ENCODE data around the gene TAF11L14.

The TAF11L14 gene

DNA sequence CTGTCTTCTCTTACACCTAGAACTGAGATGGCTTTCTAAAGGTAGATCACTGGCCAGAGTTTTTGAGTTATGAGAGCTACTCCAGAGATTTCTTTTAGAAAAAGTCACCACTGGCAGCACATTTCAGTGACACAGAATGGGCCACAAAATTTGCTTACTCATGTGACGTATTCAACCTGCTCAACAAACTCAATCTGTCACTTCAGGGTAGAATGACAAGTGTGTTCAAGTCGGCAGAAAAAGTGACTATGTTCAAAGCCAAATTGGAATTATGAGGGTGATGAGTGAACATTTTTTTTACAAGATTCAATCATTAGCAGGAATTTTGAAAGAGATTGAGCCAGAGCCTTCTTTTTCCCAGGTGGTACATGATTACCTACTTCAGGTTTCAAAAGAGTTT lies 46.5 kb downstream of the TAF11L14 start:
- DNase-seq = no peak
